BLaER1 (cell line): Measurements from ENCODE around the gene ALDH3A1.

ENCODE experiments used
- H3K27ac ChIP-seq: shearing (Covaris generic); formaldehyde crosslinking; 2 replicates; pipeline ENCODE4 v1.8.1; 2022
- H3K27me3 ChIP-seq: shearing (Covaris generic); formaldehyde crosslinking; 2 replicates; pipeline ENCODE4 v1.8.1; 2022
- H3K36me3 ChIP-seq: shearing (Covaris generic); formaldehyde crosslinking; 2 replicates; pipeline ENCODE4 v1.8.1; 2022
- H3K4me1 ChIP-seq: shearing (Covaris generic); formaldehyde crosslinking; 2 replicates; pipeline ENCODE4 v1.8.1; 2022
- H3K4me2 ChIP-seq: shearing (Covaris generic); formaldehyde crosslinking; 2 replicates; pipeline ENCODE4 v1.8.1; 2022
- H3K4me3 ChIP-seq: shearing (Covaris generic); formaldehyde crosslinking; 2 replicates; pipeline ENCODE4 v1.8.1; 2022
- H3K9ac ChIP-seq: shearing (Covaris generic); formaldehyde crosslinking; 2 replicates; pipeline ENCODE4 v1.8.1; 2022
- H3K9me3 ChIP-seq: shearing (Covaris generic); formaldehyde crosslinking; 2 replicates; pipeline ENCODE4 v1.8.1; 2022
- H4K20me1 ChIP-seq: shearing (Covaris generic); formaldehyde crosslinking; 2 replicates; pipeline ENCODE4 v1.8.1; 2022
- Cebpa-rat ChIP-seq: shearing (Covaris generic); IDR thresholded peaks from 2 replicates; pipeline ENCODE4 v1.8.1; 2022

The ALDH3A1 gene

DNA sequence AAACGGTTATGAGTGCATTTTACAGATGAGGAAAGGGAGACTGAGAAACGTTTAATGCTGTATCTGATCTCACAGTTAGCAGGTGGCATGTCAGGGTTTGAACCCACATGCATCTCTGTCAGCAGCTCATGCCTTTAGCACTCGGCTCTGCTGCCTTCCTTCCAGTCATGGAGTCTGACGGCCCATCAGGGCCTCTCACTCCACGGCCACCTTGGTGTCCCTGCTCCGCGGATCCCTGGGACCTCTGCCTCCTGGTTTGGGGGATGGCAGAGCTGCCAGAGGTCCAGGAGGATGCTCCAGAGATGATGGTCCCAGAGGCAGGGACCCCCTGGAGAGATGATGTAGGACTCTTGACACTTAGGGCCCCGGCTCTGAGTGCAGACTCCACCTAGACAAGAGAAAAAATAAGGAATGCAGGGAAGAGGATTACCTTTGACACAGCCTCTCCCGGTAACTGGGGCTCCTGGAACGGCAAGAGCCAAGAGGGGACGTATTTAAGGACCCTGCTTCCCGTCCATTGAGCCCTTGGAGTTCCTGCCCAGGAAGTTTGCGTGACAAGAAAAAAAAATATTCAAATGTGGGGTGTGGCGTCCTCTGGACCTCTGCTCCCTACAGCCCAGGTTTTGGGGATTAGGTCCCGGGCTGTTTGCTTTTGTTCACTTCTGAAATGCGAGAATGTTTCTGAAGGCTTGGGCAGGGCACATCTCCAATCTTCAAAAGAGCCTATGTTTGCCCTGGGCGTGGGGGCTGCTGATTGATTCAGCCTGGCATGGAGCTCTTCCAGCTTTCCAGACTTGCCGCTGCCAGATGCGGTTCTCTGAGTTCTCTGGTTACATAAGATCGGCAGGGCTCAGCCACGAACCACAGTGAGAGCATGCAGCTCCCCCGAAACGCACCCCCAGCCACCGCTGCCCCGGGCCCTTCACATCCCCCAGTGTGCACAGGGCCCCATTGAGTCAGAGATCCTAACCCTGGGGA is at the start of gene ALDH3A1:
TSS of gene ALDH3A1 (minus strand) at position 470 of the 978 bp plus-strand sequence. CDS start 3,169 bp downstream, outside the sequence.
- no peak for TF ChIP-seq Cebpa-rat
- Histone ChIP-seq H4K20me1 (no peaks in the 10 kb centered on the region), H3K36me3 (no peaks in the 10 kb centered on the region), H3K4me1 (peaks cover 10% of the 10 kb centered on the region; the same call in 1 of the 2 replicates), H3K4me3 (no peak within 1 kb of the TSS), H3K27me3 (no peaks in the 10 kb centered on the region), H3K9me3 (no peaks in the 10 kb centered on the region), H3K9ac (no peak within 1 kb of the TSS), H3K4me2 (no peak within 1 kb of the TSS), H3K27ac (no peak within 1 kb of the TSS)

DNA sequence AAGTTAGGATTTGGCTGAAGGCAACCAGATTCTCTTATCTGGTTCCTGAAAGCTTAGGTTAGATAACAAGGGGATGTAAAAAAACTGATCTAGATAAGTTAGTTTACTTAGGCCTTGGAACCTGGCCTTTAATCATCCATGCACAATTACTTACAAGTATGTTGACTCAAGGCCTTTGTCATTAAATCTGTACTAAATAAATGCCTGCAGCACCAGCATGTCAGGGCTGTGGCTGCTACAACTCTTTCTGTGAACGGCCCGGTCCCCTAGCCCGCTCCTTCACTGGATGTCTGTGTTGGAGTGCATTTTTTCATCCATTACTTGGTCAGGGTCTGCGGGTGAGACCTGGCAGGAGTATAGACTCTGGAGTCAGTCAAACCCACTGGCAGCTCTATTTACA is 48.4 kb upstream of the ALDH3A1 start:
- Histone ChIP-seq H3K4me3 (peak overlapping the region; percentile 39), H3K9me3 (peaks cover 52% of the 10 kb centered on the region), H3K27ac (no peak overlapping the region), H3K4me2 (no peak overlapping the region), H4K20me1 (no peaks in the 10 kb centered on the region), H3K36me3 (peaks cover 76% of the 10 kb centered on the region), H3K4me1 (no peaks in the 10 kb centered on the region), H3K9ac (no peak overlapping the region), H3K27me3 (no peaks in the 10 kb centered on the region)
- no peak for TF ChIP-seq Cebpa-rat

DNA sequence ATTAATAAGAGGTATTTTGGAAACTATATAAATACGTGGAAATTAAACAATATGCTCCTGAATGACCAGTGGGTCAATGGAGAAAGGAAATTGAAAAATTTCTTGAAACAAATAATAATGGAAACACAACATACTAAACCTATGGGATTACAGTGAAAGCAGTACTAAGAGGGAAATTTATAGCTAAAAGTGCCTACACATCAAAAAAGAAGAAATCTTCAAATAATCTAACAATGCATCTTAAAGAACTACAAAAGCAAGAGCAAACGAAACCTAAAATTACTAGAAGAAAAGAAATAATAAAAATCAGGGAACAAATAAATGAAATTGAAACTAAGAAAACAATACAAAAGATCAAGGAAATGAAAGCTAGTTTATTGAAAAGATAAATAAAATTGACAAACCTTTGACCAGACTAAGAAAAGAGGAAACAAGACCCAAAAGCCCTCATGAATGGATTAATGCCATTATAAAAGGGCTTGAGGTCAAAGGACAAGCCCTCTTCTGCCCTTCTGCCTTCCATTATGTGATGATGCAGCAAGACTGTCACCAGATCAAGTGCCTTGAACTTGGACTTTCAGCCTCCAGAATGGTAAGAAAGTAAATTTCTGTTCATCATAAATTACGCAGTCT is 43.9 kb upstream of the ALDH3A1 start:
- H3K9me3 ChIP-seq: peaks cover 46% of the 10 kb centered on the region
- no peak overlapping the region for H3K9ac ChIP-seq
- no peak overlapping the region for H3K4me3 ChIP-seq
- no peak for TF ChIP-seq Cebpa-rat
- H3K4me1 ChIP-seq: no peaks in the 10 kb centered on the region
- peaks cover 69% of the 10 kb centered on the region for H3K36me3 ChIP-seq
- H4K20me1 ChIP-seq: no peaks in the 10 kb centered on the region
- H3K27me3 ChIP-seq: no peaks in the 10 kb centered on the region
- no peak overlapping the region for H3K4me2 ChIP-seq
- no peak overlapping the region for H3K27ac ChIP-seq

DNA sequence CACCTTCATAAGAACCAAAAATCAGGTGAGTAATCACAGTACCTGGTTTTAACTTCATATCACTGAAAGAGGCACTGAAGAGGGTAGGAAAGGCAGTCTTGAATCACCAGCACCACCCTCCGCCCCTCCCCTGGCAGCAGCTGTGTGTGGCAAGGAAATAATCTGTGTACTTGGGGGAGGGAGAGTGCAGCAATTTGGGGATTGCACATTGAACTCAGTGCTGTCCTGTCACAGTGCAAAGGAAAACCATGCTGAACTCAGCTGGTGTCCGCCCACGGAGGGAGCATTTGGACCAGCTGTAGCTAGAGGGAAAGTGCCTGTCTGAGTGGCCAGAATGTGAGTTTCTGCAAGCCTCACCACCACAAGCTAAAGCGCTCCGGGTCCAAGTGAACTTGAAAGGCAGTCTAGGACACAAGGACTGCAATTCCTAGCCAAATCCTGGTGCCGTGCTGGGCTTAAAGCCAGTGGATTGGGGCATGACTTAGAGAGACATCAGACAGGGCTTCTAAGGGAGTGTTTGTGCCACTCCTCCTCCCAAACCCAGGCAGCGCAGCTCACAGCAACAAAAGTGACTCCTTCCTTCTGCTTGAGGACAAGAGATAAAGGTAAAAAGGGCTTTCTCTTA is 39.7 kb upstream of the ALDH3A1 start:
- no peak overlapping the region for H3K4me3 ChIP-seq
- no peaks in the 10 kb centered on the region for H4K20me1 ChIP-seq
- H3K27ac ChIP-seq: no peak overlapping the region
- H3K9me3 ChIP-seq: peaks cover 5% of the 10 kb centered on the region
- no peak for TF ChIP-seq Cebpa-rat
- no peaks in the 10 kb centered on the region for H3K27me3 ChIP-seq
- no peak overlapping the region for H3K9ac ChIP-seq
- no peak overlapping the region for H3K4me2 ChIP-seq
- peaks cover 32% of the 10 kb centered on the region for H3K36me3 ChIP-seq
- no peaks in the 10 kb centered on the region for H3K4me1 ChIP-seq

DNA sequence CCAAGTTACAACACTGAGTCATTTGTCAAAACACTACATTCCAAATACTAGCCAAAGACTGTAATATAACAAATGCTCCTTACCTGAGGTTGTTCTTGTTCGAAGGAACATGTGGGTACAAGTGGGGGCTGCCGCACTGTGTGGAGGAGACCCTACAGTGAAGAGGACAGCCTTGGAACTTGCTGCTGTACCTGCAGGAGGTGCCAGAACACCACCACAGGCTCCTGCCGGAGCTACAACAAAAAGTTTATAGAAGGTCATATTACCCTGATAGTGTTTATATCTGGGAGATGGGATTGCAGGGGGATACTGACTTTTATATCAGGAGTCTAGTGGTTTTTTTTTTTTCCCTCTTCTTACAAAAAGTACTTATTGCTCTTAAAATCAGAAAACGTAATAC is 37.8 kb upstream of the ALDH3A1 start:
- TF ChIP-seq Cebpa-rat: no peak
- Histone ChIP-seq H3K9ac (no peak overlapping the region), H3K4me2 (no peak overlapping the region), H3K27me3 (no peaks in the 10 kb centered on the region), H4K20me1 (no peaks in the 10 kb centered on the region), H3K36me3 (peaks cover 38% of the 10 kb centered on the region), H3K4me3 (no peak overlapping the region), H3K27ac (no peak overlapping the region), H3K4me1 (no peaks in the 10 kb centered on the region), H3K9me3 (no peaks in the 10 kb centered on the region)

DNA sequence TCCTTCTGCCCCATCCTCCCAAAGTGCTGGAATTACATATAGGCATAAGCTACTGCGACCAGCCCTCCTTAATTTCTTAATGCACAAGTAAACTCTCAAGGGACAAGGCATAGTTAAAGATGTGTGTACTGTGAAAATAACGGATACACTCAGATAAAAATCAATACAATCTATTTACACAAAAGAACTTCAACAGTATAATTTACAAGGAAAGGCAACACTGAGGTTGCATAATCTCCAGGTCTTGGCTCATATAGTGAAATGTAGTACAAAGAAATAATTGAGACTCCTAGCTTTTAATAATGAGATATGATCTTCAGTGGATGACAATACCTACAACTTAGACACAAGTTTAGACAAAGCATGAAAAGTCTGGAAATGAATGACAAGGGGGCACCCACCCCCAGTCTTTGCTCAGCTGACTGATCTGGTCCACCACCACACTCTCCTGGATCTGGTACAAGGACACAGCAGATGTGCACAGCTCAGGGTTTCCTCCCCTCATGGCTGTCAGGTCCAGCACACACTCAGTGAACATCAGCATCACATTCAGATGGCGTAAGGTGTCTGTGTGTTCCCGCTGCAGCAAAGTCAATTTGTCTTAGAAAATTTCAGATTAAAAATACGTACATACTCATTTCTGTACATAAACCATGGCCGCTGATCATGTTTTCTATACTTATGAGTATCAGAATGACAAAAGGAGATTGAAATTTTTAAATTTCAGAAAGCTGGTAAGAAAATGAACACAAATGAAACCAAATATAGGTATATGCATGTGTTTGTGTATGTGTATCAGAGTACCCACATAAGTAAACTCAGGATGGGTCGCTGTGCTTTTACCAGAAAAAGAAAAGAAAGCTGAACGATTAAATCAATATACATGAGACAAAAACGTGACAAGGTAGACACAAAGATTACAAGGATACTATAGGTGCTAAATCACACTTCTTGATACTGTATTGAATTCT is 33.7 kb upstream of the ALDH3A1 start:
- Histone ChIP-seq H3K9ac (no peak overlapping the region), H3K4me1 (no peaks in the 10 kb centered on the region), H3K4me3 (no peak overlapping the region), H3K4me2 (no peak overlapping the region), H4K20me1 (no peaks in the 10 kb centered on the region), H3K27ac (no peak overlapping the region), H3K36me3 (peaks cover 34% of the 10 kb centered on the region), H3K27me3 (no peaks in the 10 kb centered on the region), H3K9me3 (no peaks in the 10 kb centered on the region)
- no peak for TF ChIP-seq Cebpa-rat

DNA sequence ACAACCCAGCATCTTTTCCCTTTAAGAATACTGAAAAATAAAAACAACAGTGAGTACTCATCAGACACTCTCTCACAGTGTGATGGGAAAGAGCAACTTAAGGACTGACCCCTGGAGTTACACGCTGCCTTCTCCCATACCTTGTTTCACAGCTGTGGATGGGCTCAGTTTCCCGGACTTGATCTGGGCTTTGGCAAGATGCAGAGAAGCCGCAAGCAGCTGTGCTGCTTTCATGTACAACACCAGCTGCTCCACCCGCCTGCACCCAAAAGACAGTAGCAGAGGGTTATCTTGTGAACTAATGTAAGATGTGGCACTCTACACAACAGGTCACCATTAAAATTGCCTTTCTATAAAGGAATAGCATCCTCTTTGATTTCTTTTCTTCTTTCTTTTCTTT is 32.7 kb upstream of the ALDH3A1 start:
- Histone ChIP-seq H3K4me1 (no peaks in the 10 kb centered on the region), H3K36me3 (peaks cover 43% of the 10 kb centered on the region), H4K20me1 (no peaks in the 10 kb centered on the region), H3K27ac (no peak overlapping the region), H3K9me3 (no peaks in the 10 kb centered on the region), H3K4me3 (no peak overlapping the region), H3K9ac (no peak overlapping the region), H3K27me3 (no peaks in the 10 kb centered on the region), H3K4me2 (no peak overlapping the region)
- TF ChIP-seq Cebpa-rat: no peak

DNA sequence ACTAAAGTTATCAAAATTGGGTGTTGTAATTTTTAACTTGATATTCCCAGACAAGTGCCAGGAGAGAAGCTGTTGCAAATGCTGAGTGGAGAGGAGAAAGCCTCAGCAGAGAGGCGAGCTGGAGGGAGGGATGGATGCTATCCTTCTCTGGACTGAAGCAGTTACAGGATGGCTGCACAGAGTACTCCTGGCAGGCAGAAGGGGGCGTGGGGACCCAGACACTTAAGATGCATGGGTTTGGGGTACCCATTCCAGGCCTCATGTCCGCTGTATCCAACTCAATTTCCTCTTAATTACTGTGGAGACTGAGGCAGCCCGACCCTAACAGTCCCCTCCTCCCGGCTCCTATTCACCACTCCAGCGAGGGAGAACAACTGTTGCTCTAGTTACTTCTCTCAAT is 25.4 kb upstream of the ALDH3A1 start:
- TF ChIP-seq Cebpa-rat: no peak
- H3K9me3 ChIP-seq: no peaks in the 10 kb centered on the region
- peaks cover 27% of the 10 kb centered on the region for H3K36me3 ChIP-seq
- H3K4me2 ChIP-seq: no peak overlapping the region
- H3K9ac ChIP-seq: no peak overlapping the region
- H3K4me3 ChIP-seq: no peak overlapping the region
- H4K20me1 ChIP-seq: no peaks in the 10 kb centered on the region
- no peaks in the 10 kb centered on the region for H3K27me3 ChIP-seq
- H3K4me1 ChIP-seq: no peaks in the 10 kb centered on the region
- H3K27ac ChIP-seq: no peak overlapping the region
